Spleen (tissue), 7 donors: ENCODE data around the gene TBC1D32.

Experiments used
- POLR2A ChIP-seq, 3 donors: fragments of 450-650 bp; IDR thresholded peaks; one replicate each; pipeline ENCODE4 v1.5.1; 2017; ENCODE audit warnings: antibody characterized with exemption in 3 of 3, mild to moderate bottlenecking in 1 of 3
- POLR2AphosphoS5 ChIP-seq, 3 donors: sonication (generic); formaldehyde crosslinking; IDR thresholded peaks; one replicate each; pipeline ENCODE4 v1.5.1; 2017; ENCODE audit warnings: antibody characterized with exemption in 3 of 3
- TF ChIP-seq, protein P1 (sequence below), 11 experiments: fragments of 200-600 bp in 7 of 11; fragments of 450-650 bp in 4 of 11; sonication (generic) in 4 of 11; IDR thresholded peaks in 8 of 11; conservative IDR thresholded peaks in 3 of 11; 1 replicate in 7 of 11; 2 replicates in 4 of 11; pipeline versions ENCODE4 v1.4.0 to v1.8.0; 2016 to 2021; ENCODE audit warnings: antibody characterized with exemption in 11 of 11, inconsistent platforms in 4 of 11, mild to moderate bottlenecking in 1 of 11
- donor health status: DM: no; HTN: no; CAD: no; lungs with moderate emphysema.
- donor health status: DM: no; HTN: no; CAD: no.
- donor health status: DM: no; HTN: no; CAD: no.

DNA sequence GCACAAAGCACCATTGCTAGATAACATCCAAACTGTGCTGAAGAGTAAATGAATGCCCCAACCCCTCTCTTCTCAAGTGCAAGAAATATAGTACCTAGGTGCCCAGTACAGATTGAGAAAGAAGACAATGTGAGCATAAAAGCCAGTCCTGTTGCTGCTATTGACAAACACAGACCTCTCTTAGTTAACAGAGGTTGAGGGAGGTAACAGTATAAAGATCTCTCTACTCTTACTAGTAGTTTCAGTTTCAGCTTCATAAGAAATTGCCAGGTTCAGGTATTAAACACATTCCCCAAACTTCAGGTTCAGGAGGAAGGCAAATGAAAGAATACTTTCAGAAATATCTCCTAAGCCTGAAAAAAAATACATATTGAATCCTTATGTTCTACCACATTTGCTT is 31.4 kb downstream of the TBC1D32 start:
- TF ChIP-seq, protein P1, sequence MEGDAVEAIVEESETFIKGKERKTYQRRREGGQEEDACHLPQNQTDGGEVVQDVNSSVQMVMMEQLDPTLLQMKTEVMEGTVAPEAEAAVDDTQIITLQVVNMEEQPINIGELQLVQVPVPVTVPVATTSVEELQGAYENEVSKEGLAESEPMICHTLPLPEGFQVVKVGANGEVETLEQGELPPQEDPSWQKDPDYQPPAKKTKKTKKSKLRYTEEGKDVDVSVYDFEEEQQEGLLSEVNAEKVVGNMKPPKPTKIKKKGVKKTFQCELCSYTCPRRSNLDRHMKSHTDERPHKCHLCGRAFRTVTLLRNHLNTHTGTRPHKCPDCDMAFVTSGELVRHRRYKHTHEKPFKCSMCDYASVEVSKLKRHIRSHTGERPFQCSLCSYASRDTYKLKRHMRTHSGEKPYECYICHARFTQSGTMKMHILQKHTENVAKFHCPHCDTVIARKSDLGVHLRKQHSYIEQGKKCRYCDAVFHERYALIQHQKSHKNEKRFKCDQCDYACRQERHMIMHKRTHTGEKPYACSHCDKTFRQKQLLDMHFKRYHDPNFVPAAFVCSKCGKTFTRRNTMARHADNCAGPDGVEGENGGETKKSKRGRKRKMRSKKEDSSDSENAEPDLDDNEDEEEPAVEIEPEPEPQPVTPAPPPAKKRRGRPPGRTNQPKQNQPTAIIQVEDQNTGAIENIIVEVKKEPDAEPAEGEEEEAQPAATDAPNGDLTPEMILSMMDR (IDR thresholded peaks at IDR 0.05 in 8 of 11, conservative IDR thresholded peaks at IDR 0.05 in 3 of 11), result no peak
- TF ChIP-seq POLR2A (IDR thresholded peaks at IDR 0.05), result no peak
- TF ChIP-seq POLR2AphosphoS5 (IDR thresholded peaks at IDR 0.05), result no peak
